ENCODE data around the gene MUC5B.

GRCh38 chr11:1304380-1304779 is 81.5 kb downstream of the MUC5B start:
- TF ChIP-seq, protein P1, sequence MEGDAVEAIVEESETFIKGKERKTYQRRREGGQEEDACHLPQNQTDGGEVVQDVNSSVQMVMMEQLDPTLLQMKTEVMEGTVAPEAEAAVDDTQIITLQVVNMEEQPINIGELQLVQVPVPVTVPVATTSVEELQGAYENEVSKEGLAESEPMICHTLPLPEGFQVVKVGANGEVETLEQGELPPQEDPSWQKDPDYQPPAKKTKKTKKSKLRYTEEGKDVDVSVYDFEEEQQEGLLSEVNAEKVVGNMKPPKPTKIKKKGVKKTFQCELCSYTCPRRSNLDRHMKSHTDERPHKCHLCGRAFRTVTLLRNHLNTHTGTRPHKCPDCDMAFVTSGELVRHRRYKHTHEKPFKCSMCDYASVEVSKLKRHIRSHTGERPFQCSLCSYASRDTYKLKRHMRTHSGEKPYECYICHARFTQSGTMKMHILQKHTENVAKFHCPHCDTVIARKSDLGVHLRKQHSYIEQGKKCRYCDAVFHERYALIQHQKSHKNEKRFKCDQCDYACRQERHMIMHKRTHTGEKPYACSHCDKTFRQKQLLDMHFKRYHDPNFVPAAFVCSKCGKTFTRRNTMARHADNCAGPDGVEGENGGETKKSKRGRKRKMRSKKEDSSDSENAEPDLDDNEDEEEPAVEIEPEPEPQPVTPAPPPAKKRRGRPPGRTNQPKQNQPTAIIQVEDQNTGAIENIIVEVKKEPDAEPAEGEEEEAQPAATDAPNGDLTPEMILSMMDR (IDR thresholded peaks at IDR 0.05) = no peak
- TF ChIP-seq POLR2AphosphoS5 (IDR thresholded peaks at IDR 0.05; ENCODE audit: insufficient read depth in 1 of 2, low read depth in 1 of 2) (no peak), POLR2A (IDR thresholded peaks at IDR 0.05) (no peak)

Measured in vagina (tissue), 2 donors.